Fibroblast of villous mesenchyme (primary cell): Measurements from ENCODE around the gene SNW1. TPM values are rescaled to one million over a fixed set of nuclear protein-coding genes. Genes with fewer than 3 reads are reported as not detected.

ENCODE experiments used
- DNase-seq: peaks from one replicate; pipeline ENCODE4 v3.0.0-alpha.2; 2010; ENCODE audit warnings: low read depth
- H3K4me3 ChIP-seq: 2 replicates; pipeline ENCODE4 v1.5.1; 2011; ENCODE audit warnings: low read depth, mild to moderate bottlenecking, low read length
- CTCF ChIP-seq: IDR thresholded peaks from 2 replicates; pipeline ENCODE4 v1.5.1; 2012; ENCODE audit warnings: low read depth, mild to moderate bottlenecking, low read length; ENCODE audit not compliant: insufficient read depth
- total RNA-seq: library from RNA; depleted of rRNA; stranded (reverse); fragments of >200 nt; gene quantifications from 2 replicates; pipeline ENCODE4 v1.2.3, GENCODE V29; 2012

Gene SNW1
- total RNA-seq, result 56.6 and 58.9 TPM in 2 replicates

GRCh38 chr14:77760381-77761204 is at the start of gene SNW1:
Gene SNW1 (minus strand): TSS chr14:77761156. CDS start chr14:77761127, 29 bp downstream.
- DNase-seq, result peak; percentile 94
- peak within 1 kb of the TSS; percentile 100 for H3K4me3 ChIP-seq
- TF ChIP-seq CTCF, result no peak

- DNase-seq, result no peak
- no peak overlapping the region for H3K4me3 ChIP-seq
- TF ChIP-seq CTCF, result no peak
Observed at GRCh38 chr14:77809011-77809410, 48.1 kb upstream of the SNW1 start.

GRCh38 chr14:77808250-77808649 is 47.3 kb upstream of the SNW1 start:
- no peak for DNase-seq
- TF ChIP-seq CTCF, result no peak
- H3K4me3 ChIP-seq, result no peak overlapping the region

GRCh38 chr14:77805706-77806105 is 44.8 kb upstream of the SNW1 start:
- H3K4me3 ChIP-seq, result no peak overlapping the region
- DNase-seq, result no peak
- no peak for TF ChIP-seq CTCF

- H3K4me3 ChIP-seq, result no peak overlapping the region
- DNase-seq, result peak; percentile 12
- peak; percentile 49 for TF ChIP-seq CTCF
Observed at GRCh38 chr14:77804592-77804991, 43.6 kb upstream of the SNW1 start.

GRCh38 chr14:77800814-77801213 is 39.9 kb upstream of the SNW1 start:
- no peak for TF ChIP-seq CTCF
- H3K4me3 ChIP-seq, result peak overlapping the region; percentile 71
- DNase-seq, result no peak
